AG04450 (cell line): ENCODE data around the gene ABTB2. TPM values are rescaled to one million over a fixed set of nuclear protein-coding genes. Genes with fewer than 3 reads are reported as not detected.

Experiments
- CTCF ChIA-PET: fragments of 300-600, 350-600 bp; formaldehyde crosslinking; extraction: SDS; loops from one replicate; lab custom pipeline; 2022; ENCODE audit warnings: antibody characterized with exemption, inconsistent platforms; lab: Charles Lee
- POLR2A ChIA-PET: fragments of 350-600 bp; formaldehyde crosslinking; extraction: SDS; loops from one replicate; lab custom pipeline; 2021; ENCODE audit warnings: antibody characterized with exemption, inconsistent platforms; lab: Yijun Ruan, JAX
- DNase-seq: peaks from one replicate; pipeline ENCODE4 v3.0.0-alpha.2; 2011; ENCODE audit warnings: low read depth, low spot score
- H3K27ac ChIP-seq: one replicate; pipeline ENCODE4 v1.5.1; 2012; ENCODE audit warnings: low read depth, low read length, control low read depth
- H3K27me3 ChIP-seq: one replicate; pipeline ENCODE4 v1.6.0; 2012; ENCODE audit warnings: low read length; ENCODE audit not compliant: control insufficient read depth, insufficient read depth
- H3K4me3 ChIP-seq: 2 replicates; pipeline ENCODE4 v1.5.1; 2011; ENCODE audit warnings: mild to moderate bottlenecking, low read depth, low read length, control low read depth
- H3K9me3 ChIP-seq: 2 replicates; pipeline ENCODE4 v1.5.1; 2012; ENCODE audit warnings: low read length; ENCODE audit not compliant: control insufficient read depth, insufficient read depth
- CTCF ChIP-seq: IDR thresholded peaks from 2 replicates; pipeline ENCODE4 v1.5.1; 2011; ENCODE audit warnings: low read depth, low read length, control low read depth, inconsistent platforms
- polyA plus RNA-seq: library from polyadenylated mRNA; depleted of rRNA; stranded (reverse); fragments of >200 nt; gene quantifications from 2 replicates; pipeline ENCODE4 v1.2.3, GENCODE V29; 2011

ABTB2 gene
- polyA plus RNA-seq, 1 experiment, result 0.43 TPM

GRCh38 chr11:34318111-34319037 lies 39.4 kb downstream of the ABTB2 start:
- DNase-seq, result no peak
- Histone ChIP-seq H3K9me3 (no peaks in the 10 kb centered on the region), H3K27ac (no peak overlapping the region), H3K4me3 (no peak overlapping the region), H3K27me3 (peaks cover 32% of the 10 kb centered on the region)
- CTCF ChIA-PET, result interaction anchor here (0.7 to 0.8 kb wide), 2 partner anchors 144 kb away, joined by 3 to 6 read pairs; no protein-coding TSS in a partner anchor
- POLR2A ChIA-PET, result no interaction called here
- no peak for TF ChIP-seq CTCF

GRCh38 chr11:34317666-34318065 lies 40.1 kb downstream of the ABTB2 start:
- Histone ChIP-seq H3K27me3 (peaks cover 32% of the 10 kb centered on the region), H3K4me3 (no peak overlapping the region), H3K27ac (no peak overlapping the region), H3K9me3 (no peaks in the 10 kb centered on the region)
- ChIA-PET CTCF (interaction anchor here (0.7 kb wide), 1 partner anchor 143 kb away, joined by 3 read pairs; no protein-coding TSS in a partner anchor), POLR2A (no interaction called here)
- no peak for TF ChIP-seq CTCF
- no peak for DNase-seq

- no peak for TF ChIP-seq CTCF
- CTCF ChIA-PET, result no interaction called here
- Histone ChIP-seq H3K27me3 (peaks cover 36% of the 10 kb centered on the region), H3K27ac (no peak overlapping the region), H3K4me3 (no peak overlapping the region), H3K9me3 (no peaks in the 10 kb centered on the region)
- POLR2A ChIA-PET, result no interaction called here
- no peak for DNase-seq
Measured at GRCh38 chr11:34317036-34317360, 40.8 kb downstream of the ABTB2 start.

GRCh38 chr11:34316347-34317035 lies 41.3 kb downstream of the ABTB2 start:
- peaks cover 31% of the 10 kb centered on the region for H3K27me3 ChIP-seq
- no peak for DNase-seq
- H3K27ac ChIP-seq, result no peak overlapping the region
- H3K9me3 ChIP-seq, result no peaks in the 10 kb centered on the region
- ChIA-PET CTCF (no interaction called here), POLR2A (no interaction called here)
- H3K4me3 ChIP-seq, result no peak overlapping the region
- no peak for TF ChIP-seq CTCF

- Histone ChIP-seq H3K9me3 (no peaks in the 10 kb centered on the region), H3K4me3 (no peak overlapping the region), H3K27me3 (peaks cover 27% of the 10 kb centered on the region), H3K27ac (no peak overlapping the region)
- DNase-seq, result no peak
- POLR2A ChIA-PET, result no interaction called here
- no peak for TF ChIP-seq CTCF
- CTCF ChIA-PET, result no interaction called here
Measured at GRCh38 chr11:34315394-34315793, 42.4 kb downstream of the ABTB2 start.
